GM12872 (cell line): ENCODE measurements around the gene CCR1.

Experiments used
- CTCF ChIP-seq: IDR thresholded peaks from 3 replicates; pipeline ENCODE4 v1.5.1; 2011; ENCODE audit warnings: low read depth, mild to moderate bottlenecking, low read length, moderate library complexity; ENCODE audit not compliant: insufficient read depth

Gene CCR1

GRCh38 chr3:46196261-46196957 lies 11.7 kb downstream of the CCR1 start:
- no peak for TF ChIP-seq CTCF

- TF ChIP-seq CTCF = no peak
Measured at GRCh38 chr3:46194868-46195553, 13.1 kb downstream of the CCR1 start.

GRCh38 chr3:46193436-46193835 lies 14.7 kb downstream of the CCR1 start:
- TF ChIP-seq CTCF = no peak

GRCh38 chr3:46192939-46193338 lies 15.2 kb downstream of the CCR1 start:
- no peak for TF ChIP-seq CTCF

- no peak for TF ChIP-seq CTCF
Measured at GRCh38 chr3:46191730-46192129, 16.4 kb downstream of the CCR1 start.

- no peak for TF ChIP-seq CTCF
Measured at GRCh38 chr3:46188708-46189107, 19.4 kb downstream of the CCR1 start.

- no peak for TF ChIP-seq CTCF
Measured at GRCh38 chr3:46187876-46188275, 20.2 kb downstream of the CCR1 start.
